ENCODE results near the gene KANK4.

KANK4 gene

GRCh38 chr1:62352387-62352786, 33.2 kb upstream of the KANK4 start:
- no peak for DNase-seq (ENCODE audit: low read depth in 2 of 2)
- no peak for TF ChIP-seq CTCF (IDR thresholded peaks at IDR 0.05; ENCODE audit: low read depth, low read length)
- no peak overlapping the region for H3K4me3 ChIP-seq (replicated peaks in 1 of 2; ENCODE audit: low read depth in 2 of 2, low read length in 2 of 2)

- no peak for DNase-seq (ENCODE audit: low read depth in 2 of 2)
- H3K4me3 ChIP-seq (replicated peaks in 1 of 2; ENCODE audit: low read depth in 2 of 2, low read length in 2 of 2), result no peak overlapping the region
- TF ChIP-seq CTCF (IDR thresholded peaks at IDR 0.05; ENCODE audit: low read depth, low read length), result no peak
Observed at GRCh38 chr1:62349470-62350233, 30.4 kb upstream of the KANK4 start.

- no peak overlapping the region for H3K4me3 ChIP-seq (replicated peaks in 1 of 2; ENCODE audit: low read depth in 2 of 2, low read length in 2 of 2)
- no peak for TF ChIP-seq CTCF (IDR thresholded peaks at IDR 0.05; ENCODE audit: low read depth, low read length)
- no peak for DNase-seq (ENCODE audit: low read depth in 2 of 2)
Observed at GRCh38 chr1:62346886-62347285, 27.7 kb upstream of the KANK4 start.

- DNase-seq (ENCODE audit: low read depth in 2 of 2), result no peak
- TF ChIP-seq CTCF (IDR thresholded peaks at IDR 0.05; ENCODE audit: low read depth, low read length), result no peak
- H3K4me3 ChIP-seq (replicated peaks in 1 of 2; ENCODE audit: low read depth in 2 of 2, low read length in 2 of 2), result no peak overlapping the region
Observed at GRCh38 chr1:62343911-62344310, 24.7 kb upstream of the KANK4 start.

- no peak overlapping the region for H3K4me3 ChIP-seq (replicated peaks in 1 of 2; ENCODE audit: low read depth in 2 of 2, low read length in 2 of 2)
- TF ChIP-seq CTCF (IDR thresholded peaks at IDR 0.05; ENCODE audit: low read depth, low read length), result no peak
- DNase-seq (ENCODE audit: low read depth in 2 of 2), result no peak
Observed at GRCh38 chr1:62342270-62342669, 23.0 kb upstream of the KANK4 start.

- DNase-seq (ENCODE audit: low read depth in 2 of 2), result no peak
- no peak for TF ChIP-seq CTCF (IDR thresholded peaks at IDR 0.05; ENCODE audit: low read depth, low read length)
- H3K4me3 ChIP-seq (replicated peaks in 1 of 2; ENCODE audit: low read depth in 2 of 2, low read length in 2 of 2), result no peak overlapping the region
Observed at GRCh38 chr1:62341615-62342014, 22.4 kb upstream of the KANK4 start.

GRCh38 chr1:62341089-62341488, 21.9 kb upstream of the KANK4 start:
- H3K4me3 ChIP-seq (replicated peaks in 1 of 2; ENCODE audit: low read depth in 2 of 2, low read length in 2 of 2), result no peak overlapping the region
- no peak for TF ChIP-seq CTCF (IDR thresholded peaks at IDR 0.05; ENCODE audit: low read depth, low read length)

More at GRCh38 chr1:62341089-62341488, 21.9 kb upstream of the KANK4 start:
- DNase-seq (ENCODE audit: low read depth in 2 of 2), result no peak

All from cardiac fibroblast (primary cell).